Endodermal cell (in vitro differentiated cells): ENCODE measurements around the gene TOR1A. TPM values are rescaled to one million over a fixed set of nuclear protein-coding genes. Genes with fewer than 3 reads are reported as not detected.

Experiments
- DNase-seq: peaks from one replicate; pipeline ENCODE4 v3.0.0-alpha.2; 2017
- H3K27ac ChIP-seq: 2 replicates; pipeline ENCODE4 v1.5.1; 2013; ENCODE audit warnings: mild to moderate bottlenecking, low read depth, low read length, moderate library complexity
- H3K27me3 ChIP-seq: 2 replicates; pipeline ENCODE4 v1.6.1; 2013; ENCODE audit warnings: mild to moderate bottlenecking, low read length, moderate library complexity; ENCODE audit not compliant: insufficient read depth, control insufficient read depth, poor library complexity, severe bottlenecking
- H3K36me3 ChIP-seq: 2 replicates; pipeline ENCODE4 v1.7.0; 2013; ENCODE audit warnings: mild to moderate bottlenecking, low read length, moderate library complexity; ENCODE audit not compliant: control insufficient read depth, insufficient read depth
- H3K4me1 ChIP-seq: one replicate; pipeline ENCODE4 v1.7.0; 2013; ENCODE audit warnings: low read length; ENCODE audit not compliant: control insufficient read depth, insufficient read depth
- H3K4me3 ChIP-seq: 2 replicates; pipeline ENCODE4 v1.5.1; 2013; ENCODE audit warnings: mild to moderate bottlenecking, low read length, moderate library complexity
- H3K9ac ChIP-seq: 2 replicates; pipeline ENCODE4 v1.6.1; 2013; ENCODE audit warnings: mild to moderate bottlenecking, low read length, moderate library complexity; ENCODE audit not compliant: poor library complexity, severe bottlenecking; ENCODE audit errors: extremely low read depth
- H3K9me3 ChIP-seq: 2 replicates; pipeline ENCODE4 v1.6.1; 2013; ENCODE audit warnings: mild to moderate bottlenecking, low read length, moderate library complexity; ENCODE audit not compliant: control insufficient read depth
- H3K27ac Mint-ChIP-seq: 2 replicates; pipeline ENCODE4 v1.8.0; 2020; ENCODE audit warnings: mixed read lengths
- H3K27me3 Mint-ChIP-seq: 2 replicates; pipeline ENCODE4 v1.8.0; 2021; ENCODE audit warnings: mild to moderate bottlenecking, mixed read lengths; ENCODE audit not compliant: insufficient read depth
- H3K36me3 Mint-ChIP-seq: 2 replicates; pipeline ENCODE4 v1.8.0; 2020; ENCODE audit warnings: low read depth, mixed read lengths
- H3K4me1 Mint-ChIP-seq: 2 replicates; pipeline ENCODE4 v1.8.0; 2020; ENCODE audit warnings: mixed read lengths
- H3K4me3 Mint-ChIP-seq: 2 replicates; pipeline ENCODE4 v1.8.0; 2020; ENCODE audit warnings: mild to moderate bottlenecking, moderate library complexity, mixed read lengths
- H3K9me3 Mint-ChIP-seq: 2 replicates; pipeline ENCODE4 v1.8.0; 2020; ENCODE audit warnings: mild to moderate bottlenecking, mixed read lengths
- CTCF ChIP-seq: fragments of 200-600 bp; sonication (generic); conservative IDR thresholded peaks from 2 replicates; pipeline ENCODE4 v1.5.0; 2021; ENCODE audit warnings: antibody characterized with exemption, mild to moderate bottlenecking
- WGBS, 2 experiments: methylation state at CpG; one replicate each; pipeline versions ENCODE4 v1.1.5 to v1.1.7; 2013; ENCODE audit warnings: missing lambda C conversion rate in 2 of 2, mixed read lengths in 1 of 2; ENCODE audit not compliant: insufficient coverage in 1 of 2, insufficient read length in 1 of 2; 5-methylcytosine and 5-hydroxymethylcytosine counted together
- total RNA-seq, 2 donors: library from RNA; stranded (reverse); fragmentation: NEBNext Ultra II Directional in 1 of 2; extraction: Animal tissue kit (Norgen Biotek cat#: 25700) in 1 of 2; gene quantifications; 2 replicates in 1 of 2; 3 replicates in 1 of 2; pipeline ENCODE4 v1.2.1, GENCODE V29; 2021

The TOR1A gene
- total RNA-seq, 2 donors from 2014 or later, result 48.4 to 49.9 TPM

GRCh38 chr9:129826759-129827158 is 2.8 kb upstream of the TOR1A start:
- no peak overlapping the region for H3K4me3 ChIP-seq
- 88 to 100% methylated on average over 1 of the region's 1 CpG for WGBS, 2 experiments
- peaks cover 52% of the 10 kb centered on the region for H3K36me3 Mint-ChIP-seq

GRCh38 chr9:129826344-129826743 is 2.4 kb upstream of the TOR1A start:
- Mint-ChIP-seq H3K36me3 (peaks cover 50% of the 10 kb centered on the region), H3K4me1 (peaks cover 8% of the 10 kb centered on the region), H3K27me3 (no peaks in the 10 kb centered on the region), H3K9me3 (no peaks in the 10 kb centered on the region), H3K4me3 (no peak overlapping the region), H3K27ac (no peak overlapping the region)
- Histone ChIP-seq H3K27ac (no peak overlapping the region), H3K4me1 (no peaks in the 10 kb centered on the region), H3K9ac (no peak overlapping the region), H3K27me3 (no peaks in the 10 kb centered on the region), H3K36me3 (peaks cover 54% of the 10 kb centered on the region), H3K4me3 (no peak overlapping the region), H3K9me3 (no peaks in the 10 kb centered on the region)
- no peak for TF ChIP-seq CTCF
- no peak for DNase-seq
- WGBS, 2 experiments, result 92 to 93% methylated on average over 3 to 6 of the region's 6 CpGs

More at GRCh38 chr9:129826759-129827158, 2.8 kb upstream of the TOR1A start:
- Histone ChIP-seq H3K4me1 (no peaks in the 10 kb centered on the region), H3K27ac (no peak overlapping the region), H3K27me3 (no peaks in the 10 kb centered on the region), H3K9ac (no peak overlapping the region), H3K36me3 (peaks cover 54% of the 10 kb centered on the region), H3K9me3 (no peaks in the 10 kb centered on the region)
- no peaks in the 10 kb centered on the region for H3K27me3 Mint-ChIP-seq
- no peak overlapping the region for H3K4me3 Mint-ChIP-seq
- H3K27ac Mint-ChIP-seq, result no peak overlapping the region
- peaks cover 8% of the 10 kb centered on the region for H3K4me1 Mint-ChIP-seq
- DNase-seq, result no peak
- no peaks in the 10 kb centered on the region for H3K9me3 Mint-ChIP-seq
- no peak for TF ChIP-seq CTCF

GRCh38 chr9:129823542-129823934 is 398 bp downstream of the TOR1A start:
- Histone ChIP-seq H3K9me3 (no peaks in the 10 kb centered on the region), H3K27me3 (no peaks in the 10 kb centered on the region), H3K36me3 (peaks cover 50% of the 10 kb centered on the region), H3K27ac (no peak overlapping the region), H3K9ac (peak overlapping the region; percentile 64), H3K4me3 (peak overlapping the region; percentile 72), H3K4me1 (no peaks in the 10 kb centered on the region)
- 1% methylated on average over 9 of the region's 15 CpGs; no CpG with 5 or more reads in 1 of the 2 experiments for WGBS, 2 experiments
- H3K4me1 Mint-ChIP-seq, result peaks cover 8% of the 10 kb centered on the region
- H3K27me3 Mint-ChIP-seq, result no peaks in the 10 kb centered on the region
- no peak for TF ChIP-seq CTCF
- no peak overlapping the region for H3K27ac Mint-ChIP-seq
- no peak for DNase-seq
- peaks cover 46% of the 10 kb centered on the region for H3K36me3 Mint-ChIP-seq
- peak overlapping the region; percentile 69 for H3K4me3 Mint-ChIP-seq
- H3K9me3 Mint-ChIP-seq, result no peaks in the 10 kb centered on the region
